ENCODE measurements around the gene GTSE1.
"Not testable (repeated sequence)": the region's sequence is repeated elsewhere in the genome, so short reads cannot be mapped to it uniquely, and the experiment has no call there.

GTSE1 gene

DNA sequence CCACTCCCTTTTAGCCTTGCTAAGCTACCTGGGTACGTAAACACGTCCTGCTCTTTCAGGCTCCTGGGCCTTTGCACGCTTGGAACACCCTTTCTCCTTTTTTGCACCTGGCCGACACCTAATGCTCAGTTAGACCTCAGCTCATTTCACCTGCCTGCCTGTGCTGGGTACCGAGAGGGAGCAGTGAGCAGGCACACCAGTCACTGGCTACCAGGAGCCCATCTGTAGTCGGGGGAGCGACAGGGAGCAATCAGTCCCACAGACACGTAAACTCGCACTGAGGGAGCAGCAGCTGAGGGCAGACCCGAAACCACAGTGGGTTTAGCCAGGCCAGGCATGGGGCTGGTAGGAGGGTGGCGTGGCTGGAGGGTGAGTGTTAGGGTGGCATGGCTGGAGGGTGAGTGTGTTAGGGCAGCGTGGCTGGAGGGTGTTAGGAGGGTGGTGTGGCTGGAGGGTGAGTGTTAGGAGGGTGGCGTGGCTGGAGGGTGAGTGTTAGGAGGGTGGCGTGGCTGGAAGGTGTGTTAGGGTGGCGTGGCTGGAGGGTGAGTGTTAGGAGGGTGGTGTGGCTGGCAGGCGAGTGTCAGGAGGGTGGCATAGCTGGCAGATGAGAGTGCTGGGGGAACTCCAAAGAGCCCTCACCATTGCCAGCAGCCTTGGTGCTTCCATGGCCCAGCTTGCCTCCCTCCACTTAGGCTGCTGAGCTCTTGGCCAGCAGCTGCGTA lies 6.4 kb upstream of the GTSE1 start:
- no peak overlapping the region for H3K27ac ChIP-seq
- no peak overlapping the region for H3K4me3 ChIP-seq

DNA sequence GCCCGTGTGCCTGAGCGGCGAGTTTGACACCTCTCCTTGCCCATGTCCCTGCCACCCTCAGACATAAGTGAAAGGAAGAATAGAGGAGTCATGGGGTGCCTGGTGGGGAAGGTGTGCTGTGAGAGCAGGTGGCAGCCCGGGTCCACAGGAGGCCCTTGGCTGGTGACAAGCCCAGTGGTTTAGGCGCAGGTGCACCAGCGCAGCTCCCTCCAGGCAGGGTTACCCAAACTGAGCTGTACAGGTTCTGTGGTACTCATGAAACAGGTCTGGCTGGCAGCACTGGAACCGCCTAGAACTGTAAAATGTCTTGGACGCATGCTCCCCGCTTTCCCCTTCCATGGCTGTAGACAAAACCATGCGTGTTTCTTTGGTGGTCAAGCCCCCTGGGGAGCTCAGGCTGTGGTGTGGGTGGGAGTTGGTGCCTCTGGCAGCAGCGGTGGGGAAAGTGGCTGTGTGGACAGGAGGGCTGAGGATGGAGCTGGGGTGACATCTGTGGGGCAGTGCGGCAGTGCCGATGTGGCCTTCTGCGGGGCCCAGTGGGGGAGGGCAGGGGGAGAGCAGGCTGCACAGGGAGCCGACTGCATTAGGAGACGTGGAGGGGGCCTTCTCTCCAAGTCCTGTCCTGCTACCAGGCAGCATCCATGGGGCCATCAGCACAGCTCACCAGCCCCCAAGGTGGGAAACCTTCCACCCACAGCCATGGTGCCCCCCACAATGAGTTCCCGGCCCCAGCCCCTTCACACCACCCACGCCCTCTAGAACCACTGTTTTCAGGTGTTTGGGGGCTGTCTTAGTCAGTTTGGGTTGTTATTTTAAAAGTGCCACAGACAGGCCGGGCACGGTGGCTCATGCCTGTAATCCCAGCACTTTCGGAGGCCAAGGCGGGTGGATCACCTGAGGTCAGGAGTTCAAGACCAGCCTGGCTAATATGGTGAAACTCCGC lies 5.6 kb upstream of the GTSE1 start:
- Histone ChIP-seq H3K27ac (no peak overlapping the region), H3K4me3 (no peak overlapping the region)

DNA sequence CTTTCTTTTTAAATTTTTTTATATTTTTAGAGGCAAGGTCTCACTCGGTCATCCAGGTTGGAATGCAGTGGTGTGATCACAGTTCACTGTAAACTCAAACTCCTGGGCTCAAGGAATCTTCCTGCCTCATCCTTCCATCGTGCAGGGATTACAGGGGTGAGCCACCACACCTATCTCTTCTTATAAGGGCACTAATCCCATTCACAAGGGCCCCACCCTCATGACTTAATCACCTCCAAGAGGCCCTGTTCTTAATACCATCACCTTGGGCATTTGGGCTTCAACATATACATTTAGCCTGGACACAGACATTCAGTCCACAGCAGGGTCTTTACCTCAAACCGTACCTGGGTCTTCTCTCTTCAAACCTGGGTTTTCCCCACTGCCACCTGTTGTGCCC lies 4.5 kb upstream of the GTSE1 start:
- peak overlapping the region in 2 of 21 experiments; percentile 9 to 17 for H3K27ac ChIP-seq
- no peak overlapping the region for H3K4me3 ChIP-seq

DNA sequence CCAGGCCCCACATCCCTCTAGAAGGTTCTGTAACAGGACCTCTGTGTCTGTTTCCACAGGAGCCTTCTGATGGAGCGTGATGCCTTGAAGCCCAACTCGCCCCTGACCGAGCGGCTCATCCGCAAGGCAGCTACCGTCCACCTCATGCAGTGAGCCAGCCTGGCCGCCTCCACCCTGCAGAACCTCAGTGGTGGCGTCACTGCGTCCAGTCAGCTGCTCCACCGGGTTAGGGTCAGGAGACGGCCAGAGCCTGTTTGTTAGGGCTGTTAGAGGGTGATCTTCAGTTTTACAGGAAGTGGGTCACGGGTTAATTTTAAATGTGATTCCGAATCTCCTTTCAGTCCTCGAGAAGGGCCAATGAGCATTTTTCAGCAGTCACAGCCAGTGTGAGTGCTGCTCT lies 3.9 kb upstream of the GTSE1 start:
- peak overlapping the region in 6 of 21 experiments; percentile 9 to 82 (median 60) for H3K27ac ChIP-seq
- no peak overlapping the region for H3K4me3 ChIP-seq

DNA sequence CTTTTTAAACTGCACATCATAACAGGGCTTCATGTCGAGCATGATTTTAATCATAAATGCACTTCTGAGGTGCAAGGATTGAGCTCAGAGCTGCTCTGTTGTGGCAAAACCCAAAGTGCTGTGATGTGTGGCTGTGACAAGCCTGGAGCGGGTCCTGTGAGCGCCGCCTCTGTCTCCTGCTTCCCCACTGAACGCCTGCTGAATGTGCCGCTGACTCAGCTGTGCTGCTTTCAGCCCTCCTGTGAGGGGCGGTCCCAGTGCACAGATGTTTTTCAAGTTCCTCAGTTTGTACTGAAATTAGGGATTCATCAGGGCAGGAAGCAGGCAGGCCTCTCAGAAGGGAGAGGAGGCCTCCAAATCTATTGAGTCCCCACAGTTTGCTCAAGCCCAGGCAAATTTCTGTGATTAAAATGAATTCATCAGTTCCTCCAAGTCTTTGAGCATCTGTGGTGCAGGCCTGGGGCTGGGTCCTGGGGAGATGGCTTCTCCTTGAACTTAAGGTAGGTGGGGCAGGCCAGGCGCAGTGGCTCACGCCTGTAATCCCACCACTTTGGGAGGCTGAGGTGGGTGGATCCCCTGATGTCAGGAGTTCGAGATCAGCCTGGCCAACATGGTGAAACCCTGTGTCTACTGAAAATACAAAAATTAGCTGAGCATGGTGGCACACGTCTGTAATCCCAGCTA lies 3.0 kb upstream of the GTSE1 start:
- Histone ChIP-seq H3K4me3 (no peak overlapping the region), H3K27ac (peak overlapping the region in 12 of 21 experiments; percentile 22 to 82 (median 55))

DNA sequence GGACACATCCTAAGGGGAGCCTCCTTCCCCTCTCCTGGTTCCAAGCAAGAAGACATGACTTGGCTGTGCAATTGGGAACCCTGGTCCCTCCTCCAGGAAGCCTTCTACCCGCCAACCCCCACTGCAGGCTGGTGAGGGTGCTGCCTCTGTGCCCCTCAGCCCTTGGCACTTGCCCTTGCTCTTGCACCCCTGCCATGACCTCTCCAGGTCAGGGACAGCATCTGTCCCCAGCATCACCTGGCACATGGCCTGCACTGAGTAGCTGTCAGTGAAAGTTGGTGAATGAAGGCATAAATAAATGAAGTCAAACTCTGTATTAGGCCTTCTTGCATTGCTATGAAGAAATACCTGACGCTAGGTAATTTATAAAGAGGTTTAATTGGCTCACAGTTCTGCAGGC lies 1.9 kb upstream of the GTSE1 start:
- Histone ChIP-seq H3K4me3 (no peak overlapping the region), H3K27ac (peak overlapping the region in 1 of 21 experiments; percentile 94)

DNA sequence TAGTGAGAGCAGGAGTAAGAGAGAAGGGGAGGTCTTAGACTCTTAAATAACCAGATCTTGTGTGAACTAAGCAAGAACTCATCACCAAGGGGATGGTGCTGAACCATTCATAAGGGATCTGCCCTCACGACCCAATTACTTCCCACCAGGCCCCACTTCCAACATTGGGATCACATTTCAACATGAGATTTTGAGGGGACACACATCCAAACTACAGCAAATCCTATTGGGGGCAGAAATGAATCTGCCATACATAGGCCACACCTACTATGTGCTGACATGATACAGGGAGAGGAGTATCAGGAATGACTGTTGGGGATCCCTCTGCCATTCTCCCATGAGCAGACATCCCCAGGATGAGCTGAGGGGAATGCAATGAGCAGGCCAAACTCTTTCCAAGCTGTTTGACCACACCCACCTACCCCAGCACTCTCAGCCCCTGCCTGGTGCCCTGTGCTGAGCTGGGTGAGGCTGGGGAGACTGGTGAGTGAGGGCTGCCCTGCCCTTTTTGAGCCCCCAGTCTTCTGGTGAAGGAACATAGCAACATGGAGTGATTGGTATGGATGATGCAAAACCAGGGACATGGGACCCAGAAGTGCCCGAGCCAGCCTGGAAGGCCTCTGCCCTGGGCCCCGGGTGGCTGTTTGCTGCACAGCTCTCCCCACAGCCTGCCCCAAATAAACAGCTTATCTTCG lies 1.2 kb upstream of the GTSE1 start:
- peak overlapping the region in 17 of 21 experiments; percentile 76 to 97 (median 94) for H3K27ac ChIP-seq
- peak overlapping the region in 6 of 7 experiments; percentile 51 to 73 (median 66) for H3K4me3 ChIP-seq

DNA sequence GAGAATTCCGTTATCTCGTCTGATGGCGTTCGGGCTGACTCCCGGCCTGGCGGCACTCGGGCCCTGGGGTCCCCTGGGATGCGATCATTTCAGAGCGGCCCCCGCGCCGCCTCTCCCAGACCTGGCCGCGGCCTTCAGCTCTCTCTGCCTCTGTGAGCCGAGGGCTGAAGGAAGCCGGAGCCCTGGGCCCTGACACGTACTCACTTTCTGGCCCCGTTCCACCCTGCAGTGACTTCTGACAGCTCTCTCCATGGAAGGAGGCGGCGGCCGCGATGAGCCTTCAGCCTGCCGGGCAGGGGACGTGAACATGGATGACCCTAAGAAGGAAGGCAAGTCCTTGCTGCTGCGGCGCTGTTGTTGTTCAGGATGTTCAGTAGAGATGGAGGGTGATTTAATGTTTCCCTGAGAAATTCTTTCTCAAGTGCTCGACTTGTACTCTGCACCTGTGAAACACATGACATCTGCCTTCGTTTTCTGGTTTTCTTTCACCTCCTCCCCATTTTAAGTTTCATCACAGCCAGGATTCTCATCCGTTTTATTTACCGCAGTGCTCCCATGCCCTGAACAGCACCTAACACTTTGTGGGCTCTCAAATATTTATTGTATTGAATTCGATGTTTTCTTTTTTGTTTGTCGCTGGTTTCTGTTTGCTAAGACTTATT lies 612 bp downstream of the GTSE1 start:
- H3K27ac ChIP-seq: peak overlapping the region in 13 of 21 experiments; percentile 22 to 97 (median 94)
- H3K4me3 ChIP-seq: peak overlapping the region; percentile 51 to 73 (median 66)

DNA sequence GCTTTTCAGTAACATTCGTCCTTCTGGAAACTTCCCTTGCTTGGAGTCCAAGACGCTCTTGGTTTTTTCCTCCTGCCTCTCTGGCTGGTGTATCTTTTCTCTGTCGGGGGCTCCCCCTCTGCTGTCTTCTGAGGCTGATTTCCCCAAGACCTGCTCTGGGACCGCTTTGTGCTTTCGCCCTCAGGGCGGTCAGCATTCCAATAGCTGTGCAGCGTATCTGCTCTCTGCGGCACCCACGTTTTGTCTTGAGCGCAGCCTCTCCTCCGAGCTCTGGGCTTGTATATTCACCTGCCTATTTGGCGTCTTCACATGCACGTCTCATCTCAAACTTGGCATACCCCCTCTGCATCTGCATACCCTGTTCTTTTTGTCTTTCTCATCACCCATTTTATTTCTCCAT lies 2.4 kb downstream of the GTSE1 start:
- Histone ChIP-seq H3K4me3 (no peak overlapping the region), H3K27ac (no peak overlapping the region)

DNA sequence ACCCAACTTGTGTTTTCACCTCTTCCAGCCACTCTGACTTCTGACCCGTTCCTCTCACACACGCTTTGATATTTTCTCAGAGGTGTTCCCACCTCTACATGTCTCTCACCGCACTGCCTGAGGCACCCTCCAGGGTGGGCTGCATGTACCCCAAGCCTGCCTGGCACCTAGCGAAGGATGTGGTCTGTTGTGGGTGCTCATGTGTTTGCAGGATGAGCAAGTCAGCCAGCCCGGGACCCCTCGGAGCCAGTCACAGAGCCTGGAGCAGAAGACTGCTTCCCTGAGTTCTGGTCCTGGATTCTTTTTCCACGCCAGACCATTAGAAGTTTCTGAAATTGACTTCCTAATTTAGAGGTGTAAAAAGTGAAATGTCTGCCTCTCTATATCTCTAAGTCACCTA lies 3.8 kb downstream of the GTSE1 start:
- no peak overlapping the region for H3K27ac ChIP-seq

DNA sequence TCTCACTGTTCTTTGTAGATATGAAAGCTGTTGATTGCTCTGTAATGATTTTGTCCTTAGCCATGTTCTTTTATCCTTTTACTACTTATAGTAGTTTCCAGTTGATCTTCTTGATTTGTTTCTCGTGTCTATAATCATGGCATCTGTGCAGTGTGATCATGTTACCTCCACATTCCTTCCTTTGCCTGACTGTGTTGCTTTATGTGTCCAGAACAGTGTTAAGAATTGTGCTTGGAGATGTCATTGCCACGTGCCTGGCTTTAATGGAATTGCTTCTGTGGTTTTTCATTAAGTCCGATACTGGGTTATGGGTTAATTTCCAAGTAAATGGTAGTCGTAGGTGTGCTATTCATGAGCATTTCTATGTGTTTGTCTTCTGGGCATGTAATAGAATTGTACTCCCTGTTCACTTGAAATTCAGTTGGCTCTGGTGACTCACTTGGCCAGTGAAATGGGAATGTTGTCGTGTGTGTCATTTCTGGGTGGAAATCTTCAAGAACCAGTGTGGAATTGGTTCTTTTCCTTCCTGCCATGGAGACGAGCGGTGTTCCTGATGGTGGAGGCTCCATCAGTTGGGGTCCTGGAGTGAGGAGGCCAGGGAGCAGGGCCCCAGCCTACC lies 6.8 kb downstream of the GTSE1 start:
- no peak overlapping the region for H3K4me3 ChIP-seq
- no peak overlapping the region for H3K27ac ChIP-seq

More for the DNA sequence above, 3.8 kb downstream of the GTSE1 start:
- H3K4me3 ChIP-seq: no peak overlapping the region

DNA sequence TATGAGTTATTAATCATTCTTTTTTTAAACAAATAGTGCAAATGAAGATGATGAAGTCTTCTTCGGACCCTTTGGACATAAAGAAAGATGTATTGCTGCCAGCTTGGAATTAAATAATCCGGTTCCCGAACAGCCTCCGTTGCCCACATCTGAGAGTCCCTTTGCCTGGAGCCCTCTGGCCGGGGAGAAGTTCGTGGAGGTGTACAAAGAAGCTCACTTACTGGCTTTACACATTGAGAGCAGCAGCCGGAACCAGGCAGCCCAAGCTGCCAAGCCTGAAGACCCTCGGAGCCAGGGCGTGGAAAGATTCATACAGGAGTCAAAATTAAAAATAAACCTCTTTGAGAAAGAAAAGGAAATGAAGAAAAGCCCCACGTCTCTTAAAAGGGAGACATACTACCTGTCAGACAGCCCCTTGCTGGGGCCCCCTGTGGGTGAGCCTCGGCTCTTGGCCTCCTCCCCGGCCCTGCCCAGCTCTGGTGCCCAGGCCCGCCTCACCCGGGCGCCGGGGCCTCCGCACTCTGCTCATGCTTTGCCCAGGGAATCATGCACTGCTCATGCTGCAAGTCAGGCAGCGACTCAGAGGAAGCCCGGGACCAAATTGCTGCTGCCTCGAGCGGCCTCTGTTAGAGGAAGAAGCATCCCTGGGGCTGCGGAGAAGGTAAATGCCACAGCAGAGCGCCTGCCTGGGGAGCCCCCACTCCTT lies 11.8 kb downstream of the GTSE1 start:
- no peak overlapping the region for H3K27ac ChIP-seq
- no peak overlapping the region for H3K4me3 ChIP-seq

DNA sequence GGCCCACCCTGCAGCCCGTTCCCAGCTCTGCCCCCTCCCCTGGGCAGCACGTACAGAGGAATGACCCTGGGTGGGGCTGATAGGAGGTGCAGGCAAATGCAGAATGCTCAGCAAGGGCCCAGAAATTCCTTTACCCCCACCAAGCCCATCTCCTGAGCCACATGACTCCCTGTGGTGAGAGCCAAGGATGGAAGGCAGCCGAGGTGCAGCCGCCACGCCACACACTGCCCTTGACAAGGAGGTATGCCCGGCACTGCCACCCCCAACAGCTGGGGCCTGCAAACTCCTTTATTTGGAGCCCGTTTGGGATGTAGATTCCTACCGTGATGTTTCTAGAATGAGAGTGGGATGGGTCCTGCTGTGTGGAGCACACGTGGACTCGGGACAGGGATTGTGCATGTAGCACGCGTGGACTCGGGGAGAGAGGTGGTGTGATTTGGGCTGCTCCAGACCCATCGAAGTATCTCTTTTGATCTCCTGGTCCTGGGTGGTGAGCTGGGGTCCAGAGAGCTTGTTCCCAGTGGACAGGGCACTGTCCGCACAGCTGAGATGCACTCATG lies 12.9 kb downstream of the GTSE1 start:
- Histone ChIP-seq H3K4me3 (no peak overlapping the region), H3K27ac (no peak overlapping the region)

DNA sequence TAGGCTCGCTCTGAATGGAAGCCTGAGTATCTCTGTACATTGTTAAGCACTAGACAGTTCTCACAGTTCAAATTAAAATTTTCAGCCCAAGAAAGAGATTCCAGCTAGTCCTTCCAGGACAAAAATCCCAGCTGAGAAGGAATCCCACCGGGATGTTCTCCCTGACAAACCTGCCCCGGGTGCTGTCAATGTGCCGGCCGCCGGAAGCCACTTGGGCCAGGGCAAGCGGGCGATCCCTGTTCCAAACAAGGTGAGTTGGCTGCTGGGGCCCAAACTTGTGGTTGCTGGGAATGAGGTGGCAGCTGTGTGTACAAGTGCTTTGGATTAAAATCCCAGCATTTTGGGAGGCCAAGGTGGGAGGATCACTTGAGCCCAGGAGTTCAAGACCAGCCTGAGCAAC lies 15.4 kb downstream of the GTSE1 start:
- Histone ChIP-seq H3K4me3 (no peak overlapping the region), H3K27ac (no peak overlapping the region)

DNA sequence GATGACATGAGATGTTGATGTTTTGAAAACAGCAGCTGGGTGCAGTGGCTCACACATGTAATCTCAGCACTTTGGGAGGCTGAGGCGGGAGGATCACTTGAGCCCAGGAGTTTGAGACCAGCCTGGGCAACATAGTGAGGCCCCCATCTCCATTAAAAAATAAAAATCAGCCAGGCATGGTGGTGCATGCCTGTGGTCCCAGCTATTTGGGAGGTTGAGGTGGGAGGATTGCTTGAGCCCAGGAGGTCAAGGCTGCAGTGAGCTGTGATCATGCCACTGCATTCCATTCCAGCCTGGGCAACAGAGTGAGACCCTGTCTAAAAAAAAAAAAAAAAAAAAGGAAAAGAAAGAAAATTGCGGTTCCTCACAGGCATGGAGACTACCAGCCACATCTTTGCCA lies 16.2 kb downstream of the GTSE1 start:
- not testable (repeated sequence) for H3K4me3 ChIP-seq, H3K27ac ChIP-seq

DNA sequence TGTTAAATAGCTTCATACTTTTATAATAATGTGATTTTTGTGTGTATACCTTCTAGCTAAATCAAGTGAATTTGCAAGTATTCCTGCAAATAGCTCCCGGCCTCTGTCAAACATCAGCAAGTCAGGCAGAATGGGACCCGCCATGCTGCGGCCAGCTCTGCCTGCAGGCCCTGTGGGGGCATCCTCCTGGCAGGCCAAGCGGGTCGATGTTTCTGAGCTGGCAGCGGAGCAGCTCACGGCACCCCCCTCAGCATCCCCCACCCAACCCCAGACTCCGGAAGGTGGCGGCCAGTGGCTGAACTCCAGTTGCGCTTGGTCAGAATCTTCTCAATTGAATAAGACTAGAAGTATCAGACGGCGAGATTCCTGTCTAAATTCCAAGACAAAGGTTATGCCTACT lies 19.3 kb downstream of the GTSE1 start:
- Histone ChIP-seq H3K27ac (no peak overlapping the region), H3K4me3 (no peak overlapping the region)

DNA sequence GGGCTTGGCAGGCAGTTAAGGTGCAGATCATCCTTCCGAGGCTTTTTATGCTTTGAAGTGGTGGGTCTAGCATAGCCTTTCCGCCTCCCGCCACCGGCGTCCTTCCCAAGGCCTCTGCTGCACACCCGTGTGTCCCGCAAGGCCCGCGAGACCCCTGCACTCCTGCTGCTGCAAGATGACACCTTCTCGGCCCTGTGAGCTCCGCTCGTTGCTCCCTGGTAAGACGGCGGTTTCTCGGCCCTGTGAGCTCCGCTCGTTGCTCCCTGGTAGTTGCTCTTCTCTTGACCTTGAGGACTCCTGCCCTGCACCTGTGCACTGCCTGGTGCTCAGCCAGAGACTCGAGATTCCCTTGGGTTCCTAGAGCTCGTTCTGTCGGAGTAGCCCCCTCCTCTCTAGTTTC lies 21.0 kb downstream of the GTSE1 start:
- H3K27ac ChIP-seq: no peak overlapping the region
- H3K4me3 ChIP-seq: no peak overlapping the region

DNA sequence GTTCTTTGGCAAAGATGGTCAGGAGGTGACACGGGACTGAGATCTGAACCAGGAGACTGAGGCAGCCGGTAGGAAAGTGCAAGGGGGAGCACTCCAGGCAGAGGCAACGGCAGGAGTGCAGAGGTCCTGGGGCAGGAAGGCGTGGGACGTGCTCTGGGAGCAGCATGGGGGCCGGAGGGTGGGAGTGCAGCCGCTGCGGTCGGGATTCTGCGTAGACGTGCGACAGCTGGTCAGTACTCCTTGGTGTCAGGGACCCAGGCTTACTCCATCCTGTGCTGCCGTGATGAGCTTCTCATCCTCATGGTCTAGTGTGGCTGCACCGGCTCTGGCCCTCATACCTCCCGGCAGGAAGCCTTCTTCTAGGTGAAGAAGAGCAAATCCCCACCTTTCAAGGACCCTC lies 21.9 kb downstream of the GTSE1 start:
- H3K4me3 ChIP-seq: no peak overlapping the region

More for the DNA sequence above, 21.9 kb downstream of the GTSE1 start:
- no peak overlapping the region for H3K27ac ChIP-seq
